HepG2 (cell line): ENCODE data around the gene NEAT1.

Experiments used
- CEBPB ChIP-seq: IDR thresholded peaks from 2 replicates; pipeline ENCODE4 v1.6.1; 2011; ENCODE audit warnings: low read depth, low read length, improper control_type of control experiment, borderline replicate concordance
- EZH2 ChIP-seq: conservative IDR thresholded peaks from 2 replicates; pipeline ENCODE4 v1.6.1; 2012; ENCODE audit warnings: mild to moderate bottlenecking, low read depth, low read length, moderate library complexity
- HMGXB4 ChIP-seq, 2 experiments: sonication (generic) in 1 of 2; formaldehyde crosslinking in 1 of 2; IDR thresholded peaks; 2 replicates each; pipeline versions ENCODE4 v1.4.0 to v1.6.1; 2018 to 2020; ENCODE audit warnings: missing genetic modification reagents in 2 of 2, borderline replicate concordance in 1 of 2, low read depth in 1 of 2, mild to moderate bottlenecking in 1 of 2, missing biosample characterization in 1 of 2
- HOXA7 ChIP-seq: sonication (generic); formaldehyde crosslinking; IDR thresholded peaks from 2 replicates; pipeline ENCODE4 v1.8.1; 2022; ENCODE audit warnings: mild to moderate bottlenecking, missing genetic modification reagents, moderate library complexity
- ZNF275 ChIP-seq: sonication (generic); formaldehyde crosslinking; IDR thresholded peaks from 2 replicates; pipeline ENCODE4 v1.8.0; 2022; ENCODE audit warnings: missing genetic modification reagents, mild to moderate bottlenecking, inconsistent platforms, borderline replicate concordance
- ZNF570 ChIP-seq: sonication (generic); formaldehyde crosslinking; IDR thresholded peaks from 2 replicates; pipeline ENCODE4 v1.4.0; 2020; ENCODE audit warnings: mild to moderate bottlenecking, missing genetic modification reagents, borderline replicate concordance

- TF ChIP-seq ZNF275 (CRISPR knock-in tag) (no peak), EZH2 (no peak), HMGXB4 (CRISPR knock-in tag; IDR thresholded peaks at IDR 0.05; ENCODE audit: borderline replicate concordance in 1 of 2, low read depth in 1 of 2) (no peak), ZNF570 (CRISPR knock-in tag) (no peak), CEBPB (no peak), HOXA7 (CRISPR knock-in tag) (no peak)
Measured at GRCh38 chr11:65436412-65437032, 13.9 kb downstream of the NEAT1 start.
